ENCODE results near the gene LGR6.

Gene LGR6

GRCh38 chr1:202146279-202146678 is 47.3 kb upstream of the LGR6 start:
- ChIA-PET CTCF (interaction anchor here (0.6 to 3.8 kb wide), 4 partner anchors 9 to 161 kb away, joined by 3 to 25 read pairs (median 4); no protein-coding TSS in a partner anchor), POLR2A (interaction anchor here (0.7 kb wide), 1 partner anchor 137 kb away, joined by 6 read pairs; no protein-coding TSS in a partner anchor)
- peaks cover 0 to 6% of the 10 kb centered on the region in 2 experiments; a peak in 1 of 3 replicates for H3K36me3 ChIP-seq (ENCODE audit: control insufficient read depth in 2 of 2, insufficient read depth in 1 of 2, low read length in 2 of 2)

More at GRCh38 chr1:202146279-202146678, 47.3 kb upstream of the LGR6 start:
- Histone ChIP-seq H3K4me1 (ENCODE audit: control insufficient read depth, insufficient read depth, low read length) (no peaks in the 10 kb centered on the region; the same call in 1 of the 2 replicates), H3K4me3 (ENCODE audit: low read depth, low read length) (no peak overlapping the region), H3K9me3 (ENCODE audit: control insufficient read depth, insufficient read depth, low read depth, low read length) (no peaks in the 10 kb centered on the region), H3K27ac (ENCODE audit: extremely low read depth, low read depth, low read length) (no peak overlapping the region)
- TF ChIP-seq CTCF (tag by site-specific recombination; IDR thresholded peaks at IDR 0.05) (no peak), ZSCAN5A (tag by site-specific recombination; IDR thresholded peaks at IDR 0.05) (no peak), ZNF155 (tag by site-specific recombination; IDR thresholded peaks at IDR 0.05) (no peak), ZNF677 (tag by site-specific recombination; IDR thresholded peaks at IDR 0.05) (no peak), ZNF623 (tag by site-specific recombination; IDR thresholded peaks at IDR 0.05) (no peak), ZNF148 (tag by site-specific recombination; IDR thresholded peaks at IDR 0.05; ENCODE audit: borderline replicate concordance) (no peak), ZNF221 (tag by site-specific recombination; IDR thresholded peaks at IDR 0.05; ENCODE audit: borderline replicate concordance) (no peak), SP2 (tag by site-specific recombination; IDR thresholded peaks at IDR 0.05) (no peak), ZNF555 (tag by site-specific recombination; conservative IDR thresholded peaks at IDR 0.05) (no peak), ZNF48 (tag by site-specific recombination; IDR thresholded peaks at IDR 0.05) (no peak), ZNF18 (tag by site-specific recombination; IDR thresholded peaks at IDR 0.05) (no peak), ZNF843 (tag by site-specific recombination; IDR thresholded peaks at IDR 0.05) (no peak), ZNF394 (tag by site-specific recombination; IDR thresholded peaks at IDR 0.05; ENCODE audit: borderline replicate concordance) (no peak), ZBTB21 (tag by site-specific recombination; IDR thresholded peaks at IDR 0.05) (no peak), ZNF350 (tag by site-specific recombination; IDR thresholded peaks at IDR 0.05) (no peak), ZNF830 (tag by site-specific recombination; IDR thresholded peaks at IDR 0.05; ENCODE audit: low read depth) (no peak), ZNF184 (tag by site-specific recombination; IDR thresholded peaks at IDR 0.05) (no peak)
